Brain microvascular endothelial cell (primary cell): ENCODE measurements around the gene MTTP.

Source experiments
- DNase-seq: peaks from one replicate; pipeline ENCODE4 v3.0.0-alpha.2; 2020
- H3K27ac ChIP-seq: fragments of 250-450 bp; sonication (Bioruptor Pico); 2 replicates; pipeline ENCODE4 v1.5.1; 2020; ENCODE audit warnings: mild to moderate bottlenecking, moderate library complexity
- H3K27me3 ChIP-seq: fragments of 250-450 bp; sonication (Bioruptor Pico); replicated peaks from 2 replicates; pipeline ENCODE4 v1.5.1; 2020; ENCODE audit warnings: mild to moderate bottlenecking
- H3K36me3 ChIP-seq: fragments of 250-450 bp; sonication (Bioruptor Pico); replicated peaks from 2 replicates; pipeline ENCODE4 v1.5.1; 2020; ENCODE audit warnings: mild to moderate bottlenecking
- H3K4me3 ChIP-seq: 2 replicates; pipeline ENCODE4 v1.5.1; 2011; ENCODE audit warnings: low read depth, mild to moderate bottlenecking, control low read depth, low read length, moderate library complexity
- CTCF ChIP-seq: IDR thresholded peaks from 2 replicates; pipeline ENCODE4 v1.5.1; 2011; ENCODE audit warnings: low read depth, mild to moderate bottlenecking, moderate library complexity, low read length, control low read depth, inconsistent platforms; ENCODE audit errors: missing control alignments
- in situ Hi-C: cut with HindIII; loops from 2 replicates; pipeline ENCODE4 v1.10.0; 2017; ENCODE audit warnings: low sequenced_read_pairs, low pct_ligation_motif_present

Gene MTTP

GRCh38 chr4:99571883-99572282 lies 2.7 kb upstream of the MTTP start:
- H3K27ac ChIP-seq = no peak overlapping the region
- H3K27me3 ChIP-seq = no peaks in the 10 kb centered on the region
- H3K4me3 ChIP-seq = no peak overlapping the region
- in situ Hi-C loops = no loop called here
- no peak for TF ChIP-seq CTCF
- DNase-seq = no peak
- no peaks in the 10 kb centered on the region for H3K36me3 ChIP-seq

- no peak overlapping the region for H3K4me3 ChIP-seq
- TF ChIP-seq CTCF = no peak
- H3K27ac ChIP-seq = no peak overlapping the region
- H3K36me3 ChIP-seq = no peaks in the 10 kb centered on the region
- in situ Hi-C loops = no loop called here
- no peak for DNase-seq
- H3K27me3 ChIP-seq = no peaks in the 10 kb centered on the region
Observed at GRCh38 chr4:99572527-99573240, 1.9 kb upstream of the MTTP start.

- no peak for TF ChIP-seq CTCF
- no peaks in the 10 kb centered on the region for H3K36me3 ChIP-seq
- in situ Hi-C loops = no loop called here
- H3K27ac ChIP-seq = no peak overlapping the region
- H3K27me3 ChIP-seq = no peaks in the 10 kb centered on the region
- no peak overlapping the region for H3K4me3 ChIP-seq
- DNase-seq = no peak
Observed at GRCh38 chr4:99573735-99574368, 772 bp upstream of the MTTP start.

GRCh38 chr4:99578714-99579113 lies 4.1 kb downstream of the MTTP start:
- no peak overlapping the region for H3K4me3 ChIP-seq
- H3K36me3 ChIP-seq = no peaks in the 10 kb centered on the region
- in situ Hi-C loops = no loop called here
- no peaks in the 10 kb centered on the region for H3K27me3 ChIP-seq
- H3K27ac ChIP-seq = no peak overlapping the region
- no peak for DNase-seq
- no peak for TF ChIP-seq CTCF

- H3K4me3 ChIP-seq = no peak overlapping the region
- no peaks in the 10 kb centered on the region for H3K27me3 ChIP-seq
- no peak for DNase-seq
- TF ChIP-seq CTCF = no peak
- in situ Hi-C loops = no loop called here
- no peaks in the 10 kb centered on the region for H3K36me3 ChIP-seq
- H3K27ac ChIP-seq = no peak overlapping the region
Observed at GRCh38 chr4:99585516-99585915, 10.9 kb downstream of the MTTP start.

- TF ChIP-seq CTCF = no peak
- no peak for DNase-seq
- H3K27me3 ChIP-seq = no peaks in the 10 kb centered on the region
- H3K36me3 ChIP-seq = no peaks in the 10 kb centered on the region
- H3K27ac ChIP-seq = no peak overlapping the region
- H3K4me3 ChIP-seq = no peak overlapping the region
- in situ Hi-C loops = no loop called here
Observed at GRCh38 chr4:99586322-99586721, 11.7 kb downstream of the MTTP start.
